Liver (tissue), 3 donors: ENCODE data around the gene TMEM260.

ENCODE experiments used
- EGR1 ChIP-seq, 2 donors: IDR thresholded peaks; 2 replicates each; pipeline ENCODE4 v1.6.1; 2016 to 2018; ENCODE audit warnings: antibody characterized with exemption in 2 of 2, low read depth in 2 of 2
- GABPA ChIP-seq, 2 donors: IDR thresholded peaks in 1 of 2; conservative IDR thresholded peaks in 1 of 2; 2 replicates each; pipeline ENCODE4 v1.6.1; 2016; ENCODE audit warnings: antibody characterized with exemption in 2 of 2, mild to moderate bottlenecking in 1 of 2, moderate library complexity in 1 of 2
- NR2F2 ChIP-seq: IDR thresholded peaks from 2 replicates; pipeline ENCODE4 v1.6.1; 2016; ENCODE audit warnings: antibody characterized with exemption
- RAD21 ChIP-seq, 2 donors: IDR thresholded peaks; 2 replicates each; pipeline ENCODE4 v1.6.1; 2016; ENCODE audit warnings: antibody characterized with exemption in 2 of 2, mild to moderate bottlenecking in 2 of 2
- TAF1 ChIP-seq: conservative IDR thresholded peaks from 2 replicates; pipeline ENCODE4 v1.6.1; 2016; ENCODE audit warnings: antibody characterized with exemption, mild to moderate bottlenecking
- TF ChIP-seq, protein P1 (sequence below): fragments of 150-350 bp; IDR thresholded peaks from 2 replicates; pipeline ENCODE4 v1.5.1; 2017; ENCODE audit warnings: improper control_type of control experiment, low read depth, low read length; ENCODE audit not compliant: missing input control
- TF ChIP-seq, protein P2 (sequence below): IDR thresholded peaks from 2 replicates; pipeline ENCODE4 v1.6.1; 2016; ENCODE audit warnings: antibody characterized with exemption
- TF ChIP-seq, protein P3 (sequence below): IDR thresholded peaks from 2 replicates; pipeline ENCODE4 v1.6.1; 2016; ENCODE audit warnings: antibody characterized with exemption, mild to moderate bottlenecking
- donor health status: healthy.
- donor health status: healthy.

- TF ChIP-seq RAD21 (IDR thresholded peaks at IDR 0.05) = peak; percentile 92 to 93
- TF ChIP-seq, protein P1, sequence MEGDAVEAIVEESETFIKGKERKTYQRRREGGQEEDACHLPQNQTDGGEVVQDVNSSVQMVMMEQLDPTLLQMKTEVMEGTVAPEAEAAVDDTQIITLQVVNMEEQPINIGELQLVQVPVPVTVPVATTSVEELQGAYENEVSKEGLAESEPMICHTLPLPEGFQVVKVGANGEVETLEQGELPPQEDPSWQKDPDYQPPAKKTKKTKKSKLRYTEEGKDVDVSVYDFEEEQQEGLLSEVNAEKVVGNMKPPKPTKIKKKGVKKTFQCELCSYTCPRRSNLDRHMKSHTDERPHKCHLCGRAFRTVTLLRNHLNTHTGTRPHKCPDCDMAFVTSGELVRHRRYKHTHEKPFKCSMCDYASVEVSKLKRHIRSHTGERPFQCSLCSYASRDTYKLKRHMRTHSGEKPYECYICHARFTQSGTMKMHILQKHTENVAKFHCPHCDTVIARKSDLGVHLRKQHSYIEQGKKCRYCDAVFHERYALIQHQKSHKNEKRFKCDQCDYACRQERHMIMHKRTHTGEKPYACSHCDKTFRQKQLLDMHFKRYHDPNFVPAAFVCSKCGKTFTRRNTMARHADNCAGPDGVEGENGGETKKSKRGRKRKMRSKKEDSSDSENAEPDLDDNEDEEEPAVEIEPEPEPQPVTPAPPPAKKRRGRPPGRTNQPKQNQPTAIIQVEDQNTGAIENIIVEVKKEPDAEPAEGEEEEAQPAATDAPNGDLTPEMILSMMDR = peak; percentile 71
- TF ChIP-seq, protein P2, sequence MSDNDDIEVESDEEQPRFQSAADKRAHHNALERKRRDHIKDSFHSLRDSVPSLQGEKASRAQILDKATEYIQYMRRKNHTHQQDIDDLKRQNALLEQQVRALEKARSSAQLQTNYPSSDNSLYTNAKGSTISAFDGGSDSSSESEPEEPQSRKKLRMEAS = no peak
- no peak for TF ChIP-seq GABPA (IDR thresholded peaks at IDR 0.05 in 1 of 2, conservative IDR thresholded peaks at IDR 0.05 in 1 of 2)
- no peak for TF ChIP-seq EGR1 (IDR thresholded peaks at IDR 0.05; ENCODE audit: low read depth in 2 of 2)
- TF ChIP-seq TAF1 = no peak
- TF ChIP-seq, protein P3, sequence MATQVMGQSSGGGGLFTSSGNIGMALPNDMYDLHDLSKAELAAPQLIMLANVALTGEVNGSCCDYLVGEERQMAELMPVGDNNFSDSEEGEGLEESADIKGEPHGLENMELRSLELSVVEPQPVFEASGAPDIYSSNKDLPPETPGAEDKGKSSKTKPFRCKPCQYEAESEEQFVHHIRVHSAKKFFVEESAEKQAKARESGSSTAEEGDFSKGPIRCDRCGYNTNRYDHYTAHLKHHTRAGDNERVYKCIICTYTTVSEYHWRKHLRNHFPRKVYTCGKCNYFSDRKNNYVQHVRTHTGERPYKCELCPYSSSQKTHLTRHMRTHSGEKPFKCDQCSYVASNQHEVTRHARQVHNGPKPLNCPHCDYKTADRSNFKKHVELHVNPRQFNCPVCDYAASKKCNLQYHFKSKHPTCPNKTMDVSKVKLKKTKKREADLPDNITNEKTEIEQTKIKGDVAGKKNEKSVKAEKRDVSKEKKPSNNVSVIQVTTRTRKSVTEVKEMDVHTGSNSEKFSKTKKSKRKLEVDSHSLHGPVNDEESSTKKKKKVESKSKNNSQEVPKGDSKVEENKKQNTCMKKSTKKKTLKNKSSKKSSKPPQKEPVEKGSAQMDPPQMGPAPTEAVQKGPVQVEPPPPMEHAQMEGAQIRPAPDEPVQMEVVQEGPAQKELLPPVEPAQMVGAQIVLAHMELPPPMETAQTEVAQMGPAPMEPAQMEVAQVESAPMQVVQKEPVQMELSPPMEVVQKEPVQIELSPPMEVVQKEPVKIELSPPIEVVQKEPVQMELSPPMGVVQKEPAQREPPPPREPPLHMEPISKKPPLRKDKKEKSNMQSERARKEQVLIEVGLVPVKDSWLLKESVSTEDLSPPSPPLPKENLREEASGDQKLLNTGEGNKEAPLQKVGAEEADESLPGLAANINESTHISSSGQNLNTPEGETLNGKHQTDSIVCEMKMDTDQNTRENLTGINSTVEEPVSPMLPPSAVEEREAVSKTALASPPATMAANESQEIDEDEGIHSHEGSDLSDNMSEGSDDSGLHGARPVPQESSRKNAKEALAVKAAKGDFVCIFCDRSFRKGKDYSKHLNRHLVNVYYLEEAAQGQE = peak; percentile 71
- no peak for TF ChIP-seq NR2F2
These were observed 23.6 kb upstream of the TMEM260 start for GRCh38 chr14:56555921-56556570.
